ENCODE results near the gene SHANK1.

SHANK1 gene

DNA sequence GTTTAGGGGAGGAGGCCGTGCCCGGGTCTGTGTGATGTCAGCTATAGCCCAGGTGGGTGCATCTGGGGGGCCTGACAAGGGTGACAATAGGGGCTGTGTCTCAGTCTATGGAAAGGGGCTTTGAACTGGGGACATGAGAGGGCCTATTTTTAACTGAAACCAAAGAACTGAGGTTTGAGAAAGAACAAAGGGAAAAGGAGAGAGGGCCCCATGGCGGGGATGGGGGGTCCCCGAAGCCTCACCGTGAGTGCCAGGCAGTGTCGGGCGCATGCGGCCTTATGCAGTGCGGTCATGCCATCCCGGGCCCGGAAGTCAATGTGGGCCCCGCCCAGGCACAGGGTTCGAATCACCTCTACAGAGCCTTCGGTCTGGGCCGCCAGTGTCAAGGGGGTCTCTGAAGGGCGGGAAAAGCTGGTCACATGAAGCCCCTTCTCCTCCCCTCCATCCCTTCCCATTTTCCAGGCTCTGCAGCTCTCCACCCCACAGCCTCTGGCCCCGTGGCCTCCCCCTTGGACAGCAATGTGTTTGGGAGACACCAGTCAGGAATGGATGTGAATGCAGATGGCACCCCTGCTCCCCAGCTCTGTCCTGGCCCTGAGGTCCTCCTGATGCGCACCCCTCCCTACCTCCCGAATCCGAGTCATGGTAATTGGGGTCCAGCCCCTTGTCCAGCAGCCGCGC lies 5.9 kb downstream of the SHANK1 start:
- WGBS (ENCODE audit: insufficient coverage), result 96% methylated on average over 12 of the region's 22 CpGs
- H3K9me3 ChIP-seq (ENCODE audit: control extremely low read depth in 1 of 5, control insufficient read depth in 4 of 5, insufficient read depth in 2 of 5, low read depth in 1 of 5, low read length in 4 of 5), result no peaks in the 10 kb centered on the region
- no peak overlapping the region for H3K4me3 ChIP-seq (ENCODE audit: control insufficient read depth in 1 of 7, extremely low read depth in 1 of 7, insufficient read depth in 4 of 7, low read depth in 2 of 7, low read length in 6 of 7)
- no peak for DNase-seq
- POLR2A ChIA-PET, result no interaction called here
- H3K36me3 ChIP-seq (ENCODE audit: control insufficient read depth in 4 of 4, insufficient read depth in 4 of 4, low read length in 3 of 4), result no peaks in the 10 kb centered on the region
- H3K27me3 ChIP-seq (replicated peaks in 2 of 5; ENCODE audit: control insufficient read depth in 4 of 5, insufficient read depth in 5 of 5, low read length in 4 of 5), result peaks cover 0 to 40% (median 15%) of the 10 kb centered on the region in 5 experiments
- CTCF ChIA-PET, result interaction anchor here (0.8 to 3.0 kb wide), 6 partner anchors 8 to 66 kb away, joined by 3 to 11 read pairs (median 4); partner anchors contain the start of gene CLEC11A
- peaks cover 0 to 24% (median 11%) of the 10 kb centered on the region in 4 experiments for H3K4me1 ChIP-seq (ENCODE audit: control extremely low read depth in 1 of 4, control insufficient read depth in 4 of 4, insufficient read depth in 4 of 4, low read length in 3 of 4)
- no peak overlapping the region for H3K27ac ChIP-seq (ENCODE audit: insufficient read depth in 1 of 2, low read depth in 1 of 2, low read length in 2 of 2, poor library complexity in 1 of 2, severe bottlenecking in 2 of 2)

DNA sequence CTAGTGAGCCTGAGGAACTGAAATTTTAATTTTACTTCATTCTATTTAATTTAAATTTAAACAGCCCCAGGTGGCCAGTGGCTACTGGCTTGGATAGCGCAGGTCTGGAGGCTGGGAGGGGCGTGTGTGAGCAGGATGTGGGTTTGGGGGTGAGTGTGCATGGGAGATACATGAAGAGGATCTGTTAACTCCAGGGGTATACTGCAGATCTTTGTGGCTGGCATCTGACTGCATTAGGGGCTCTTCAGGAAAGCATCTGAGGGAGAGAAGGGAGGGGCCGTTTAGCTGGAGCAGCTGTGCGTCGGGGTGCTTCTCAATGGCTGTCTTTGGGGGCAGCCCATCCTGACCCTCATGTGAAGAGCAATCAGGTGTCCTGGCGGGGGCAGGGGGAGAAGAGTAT lies 6.8 kb downstream of the SHANK1 start:
- WGBS (ENCODE audit: insufficient coverage), result 52% methylated on average over 3 of the region's 6 CpGs
- DNase-seq, result peak in 2 of 3 donors; percentile 51 to 61
- Histone ChIP-seq H3K4me1 (ENCODE audit: control extremely low read depth in 1 of 4, control insufficient read depth in 4 of 4, insufficient read depth in 4 of 4, low read length in 3 of 4) (peaks cover 0 to 17% (median 8%) of the 10 kb centered on the region in 4 experiments), H3K27ac (ENCODE audit: insufficient read depth in 1 of 2, low read depth in 1 of 2, low read length in 2 of 2, poor library complexity in 1 of 2, severe bottlenecking in 2 of 2) (no peak overlapping the region), H3K9me3 (ENCODE audit: control extremely low read depth in 1 of 5, control insufficient read depth in 4 of 5, insufficient read depth in 2 of 5, low read depth in 1 of 5, low read length in 4 of 5) (no peaks in the 10 kb centered on the region), H3K36me3 (ENCODE audit: control insufficient read depth in 4 of 4, insufficient read depth in 4 of 4, low read length in 3 of 4) (no peaks in the 10 kb centered on the region), H3K27me3 (replicated peaks in 2 of 5; ENCODE audit: control insufficient read depth in 4 of 5, insufficient read depth in 5 of 5, low read length in 4 of 5) (peaks cover 0 to 36% (median 15%) of the 10 kb centered on the region in 5 experiments), H3K4me3 (ENCODE audit: control insufficient read depth in 1 of 7, extremely low read depth in 1 of 7, insufficient read depth in 4 of 7, low read depth in 2 of 7, low read length in 6 of 7) (no peak overlapping the region)
- POLR2A ChIA-PET, result no interaction called here
- CTCF ChIA-PET, result interaction anchor here (1.0 to 3.0 kb wide), 4 partner anchors 8 to 46 kb away, joined by 3 to 11 read pairs (median 6); partner anchors contain the start of gene CLEC11A

DNA sequence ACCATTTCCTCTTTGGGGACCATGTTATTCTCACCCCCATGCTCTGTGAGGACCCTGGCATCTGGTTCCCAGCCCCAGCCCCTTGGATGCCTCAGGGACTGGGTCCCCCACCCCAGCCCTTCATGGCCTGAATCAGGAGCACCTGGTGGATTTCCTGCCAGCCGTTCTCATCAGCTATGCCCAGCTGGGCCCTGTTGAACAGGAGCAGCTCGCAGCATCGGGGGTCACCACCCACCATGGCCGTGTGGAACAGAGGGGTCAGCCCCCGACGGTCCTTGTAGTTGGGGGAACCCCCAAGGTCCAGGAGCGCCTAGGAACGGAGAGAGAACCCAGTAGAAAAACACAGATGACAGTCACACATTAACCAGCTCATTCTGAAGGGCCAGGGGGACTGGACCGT lies 7.8 kb downstream of the SHANK1 start:
- no peaks in the 10 kb centered on the region for H3K9me3 ChIP-seq (ENCODE audit: control extremely low read depth in 1 of 5, control insufficient read depth in 4 of 5, insufficient read depth in 2 of 5, low read depth in 1 of 5, low read length in 4 of 5)
- H3K4me1 ChIP-seq (ENCODE audit: control extremely low read depth in 1 of 4, control insufficient read depth in 4 of 4, insufficient read depth in 4 of 4, low read length in 3 of 4), result peaks cover 0 to 9% (median 6%) of the 10 kb centered on the region in 4 experiments
- no peak overlapping the region for H3K4me3 ChIP-seq (ENCODE audit: control insufficient read depth in 1 of 7, extremely low read depth in 1 of 7, insufficient read depth in 4 of 7, low read depth in 2 of 7, low read length in 6 of 7)
- DNase-seq, result no peak
- WGBS (ENCODE audit: insufficient coverage), result 92% methylated on average over 8 of the region's 9 CpGs
- peaks cover 0 to 26% (median 12%) of the 10 kb centered on the region in 5 experiments for H3K27me3 ChIP-seq (replicated peaks in 2 of 5; ENCODE audit: control insufficient read depth in 4 of 5, insufficient read depth in 5 of 5, low read length in 4 of 5)
- no peak overlapping the region for H3K27ac ChIP-seq (ENCODE audit: insufficient read depth in 1 of 2, low read depth in 1 of 2, low read length in 2 of 2, poor library complexity in 1 of 2, severe bottlenecking in 2 of 2)
- CTCF ChIA-PET, result interaction anchor here (1.4 to 3.0 kb wide), 2 partner anchors 9 to 11 kb away, joined by 3 to 10 read pairs; partner anchors contain the start of gene CLEC11A
- no peaks in the 10 kb centered on the region for H3K36me3 ChIP-seq (ENCODE audit: control insufficient read depth in 4 of 4, insufficient read depth in 4 of 4, low read length in 3 of 4)
- POLR2A ChIA-PET, result no interaction called here

DNA sequence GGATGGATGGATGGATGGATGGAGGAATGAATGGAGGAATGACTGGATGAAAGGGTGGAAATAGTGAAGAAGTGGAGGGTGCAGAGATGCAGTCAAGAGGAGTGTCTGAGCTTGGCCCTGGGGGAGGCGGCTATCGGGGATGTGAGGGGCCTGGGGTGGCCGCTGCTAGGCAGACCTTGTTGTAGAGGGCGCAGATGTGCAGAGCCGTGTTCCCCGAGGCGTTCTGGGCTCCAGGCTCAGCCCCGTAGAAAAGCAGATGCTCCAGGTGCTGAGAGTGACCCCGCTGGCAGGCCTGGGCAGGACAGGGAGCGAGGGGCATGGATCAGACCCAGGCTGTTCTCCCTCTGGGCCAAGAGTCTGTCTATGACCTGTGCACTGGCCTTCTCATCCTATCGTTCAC lies 8.4 kb downstream of the SHANK1 start:
- no peaks in the 10 kb centered on the region for H3K9me3 ChIP-seq (ENCODE audit: control extremely low read depth in 1 of 5, control insufficient read depth in 4 of 5, insufficient read depth in 2 of 5, low read depth in 1 of 5, low read length in 4 of 5)
- DNase-seq, result no peak
- H3K27ac ChIP-seq (ENCODE audit: insufficient read depth in 1 of 2, low read depth in 1 of 2, low read length in 2 of 2, poor library complexity in 1 of 2, severe bottlenecking in 2 of 2), result no peak overlapping the region
- POLR2A ChIA-PET, result no interaction called here
- H3K4me3 ChIP-seq (ENCODE audit: control insufficient read depth in 1 of 7, extremely low read depth in 1 of 7, insufficient read depth in 4 of 7, low read depth in 2 of 7, low read length in 6 of 7), result no peak overlapping the region
- H3K27me3 ChIP-seq (replicated peaks in 2 of 5; ENCODE audit: control insufficient read depth in 4 of 5, insufficient read depth in 5 of 5, low read length in 4 of 5), result peaks cover 0 to 22% (median 11%) of the 10 kb centered on the region in 5 experiments
- 95% methylated on average over 10 of the region's 11 CpGs for WGBS (ENCODE audit: insufficient coverage)
- H3K36me3 ChIP-seq (ENCODE audit: control insufficient read depth in 4 of 4, insufficient read depth in 4 of 4, low read length in 3 of 4), result no peaks in the 10 kb centered on the region
- CTCF ChIA-PET, result no interaction called here
- peaks cover 0 to 9% (median 6%) of the 10 kb centered on the region in 4 experiments for H3K4me1 ChIP-seq (ENCODE audit: control extremely low read depth in 1 of 4, control insufficient read depth in 4 of 4, insufficient read depth in 4 of 4, low read length in 3 of 4)

DNA sequence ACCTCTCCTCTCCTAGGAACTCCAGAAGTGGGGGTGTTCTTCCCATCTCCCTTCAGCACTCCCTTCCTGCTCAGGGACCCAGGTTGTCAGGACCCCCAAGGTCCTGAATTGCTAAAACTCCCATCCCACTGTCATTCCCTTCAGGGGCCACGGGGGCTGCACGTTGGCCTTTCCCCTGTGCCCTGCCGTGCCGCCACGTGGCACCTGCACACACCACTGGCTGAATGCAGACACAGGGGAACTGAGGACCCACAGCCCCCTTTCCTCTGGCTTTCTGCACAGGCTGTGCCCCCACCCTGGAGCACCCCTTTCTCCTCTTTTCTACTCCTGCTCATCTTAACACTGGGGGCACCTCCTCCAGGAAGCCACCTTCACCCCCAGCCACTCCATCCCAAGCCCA lies 9.0 kb downstream of the SHANK1 start:
- Histone ChIP-seq H3K9me3 (ENCODE audit: control extremely low read depth in 1 of 5, control insufficient read depth in 4 of 5, insufficient read depth in 2 of 5, low read depth in 1 of 5, low read length in 4 of 5) (no peaks in the 10 kb centered on the region), H3K27me3 (replicated peaks in 2 of 5; ENCODE audit: control insufficient read depth in 4 of 5, insufficient read depth in 5 of 5, low read length in 4 of 5) (peaks cover 0 to 20% (median 10%) of the 10 kb centered on the region in 5 experiments), H3K4me1 (ENCODE audit: control extremely low read depth in 1 of 4, control insufficient read depth in 4 of 4, insufficient read depth in 4 of 4, low read length in 3 of 4) (peaks cover 0 to 9% (median 6%) of the 10 kb centered on the region in 4 experiments), H3K4me3 (ENCODE audit: control insufficient read depth in 1 of 7, extremely low read depth in 1 of 7, insufficient read depth in 4 of 7, low read depth in 2 of 7, low read length in 6 of 7) (no peak overlapping the region), H3K36me3 (ENCODE audit: control insufficient read depth in 4 of 4, insufficient read depth in 4 of 4, low read length in 3 of 4) (no peaks in the 10 kb centered on the region), H3K27ac (ENCODE audit: insufficient read depth in 1 of 2, low read depth in 1 of 2, low read length in 2 of 2, poor library complexity in 1 of 2, severe bottlenecking in 2 of 2) (no peak overlapping the region)
- ChIA-PET CTCF (interaction anchor here (1.8 kb wide), 1 partner anchor 74 kb away, joined by 4 read pairs; no protein-coding TSS in a partner anchor), POLR2A (no interaction called here)
- DNase-seq, result no peak
- WGBS (ENCODE audit: insufficient coverage), result 83% methylated on average over 2 of the region's 5 CpGs

DNA sequence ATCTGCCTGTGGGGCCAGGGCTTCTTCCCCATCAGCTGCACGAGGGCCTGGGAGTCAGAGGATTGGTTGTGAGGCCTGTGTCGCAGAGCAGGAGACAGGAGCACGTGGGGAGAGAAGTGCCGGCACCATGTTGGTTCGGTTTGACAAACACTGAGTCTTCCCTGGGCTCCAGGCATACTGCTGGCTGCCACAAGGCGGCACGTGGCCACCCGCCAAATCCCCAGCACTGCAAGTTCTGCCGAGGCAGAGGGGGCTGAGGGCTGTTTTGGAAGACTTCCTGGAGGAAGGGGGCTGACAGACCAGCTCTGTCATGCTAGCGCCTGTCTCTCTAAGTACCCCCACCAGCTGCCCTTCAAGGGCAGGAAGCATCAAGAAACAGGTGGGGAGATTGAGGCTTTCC lies 9.5 kb downstream of the SHANK1 start:
- WGBS (ENCODE audit: insufficient coverage), result 56% methylated on average over 5 of the region's 10 CpGs
- no peak overlapping the region for H3K4me3 ChIP-seq (ENCODE audit: control insufficient read depth in 1 of 7, extremely low read depth in 1 of 7, insufficient read depth in 4 of 7, low read depth in 2 of 7, low read length in 6 of 7)
- no peak for DNase-seq
- H3K27ac ChIP-seq (ENCODE audit: insufficient read depth in 1 of 2, low read depth in 1 of 2, low read length in 2 of 2, poor library complexity in 1 of 2, severe bottlenecking in 2 of 2), result no peak overlapping the region
- ChIA-PET POLR2A (no interaction called here), CTCF (interaction anchor here (1.0 to 1.8 kb wide), 2 partner anchors 13 to 74 kb away, joined by 4 read pairs; partner anchors contain the start of gene CLEC11A)
- peaks cover 0 to 20% (median 7%) of the 10 kb centered on the region in 5 experiments for H3K27me3 ChIP-seq (replicated peaks in 2 of 5; ENCODE audit: control insufficient read depth in 4 of 5, insufficient read depth in 5 of 5, low read length in 4 of 5)
- H3K4me1 ChIP-seq (ENCODE audit: control extremely low read depth in 1 of 4, control insufficient read depth in 4 of 4, insufficient read depth in 4 of 4, low read length in 3 of 4), result peaks cover 0 to 9% (median 6%) of the 10 kb centered on the region in 4 experiments
- no peaks in the 10 kb centered on the region for H3K36me3 ChIP-seq (ENCODE audit: control insufficient read depth in 4 of 4, insufficient read depth in 4 of 4, low read length in 3 of 4)
- H3K9me3 ChIP-seq (ENCODE audit: control extremely low read depth in 1 of 5, control insufficient read depth in 4 of 5, insufficient read depth in 2 of 5, low read depth in 1 of 5, low read length in 4 of 5), result no peaks in the 10 kb centered on the region

DNA sequence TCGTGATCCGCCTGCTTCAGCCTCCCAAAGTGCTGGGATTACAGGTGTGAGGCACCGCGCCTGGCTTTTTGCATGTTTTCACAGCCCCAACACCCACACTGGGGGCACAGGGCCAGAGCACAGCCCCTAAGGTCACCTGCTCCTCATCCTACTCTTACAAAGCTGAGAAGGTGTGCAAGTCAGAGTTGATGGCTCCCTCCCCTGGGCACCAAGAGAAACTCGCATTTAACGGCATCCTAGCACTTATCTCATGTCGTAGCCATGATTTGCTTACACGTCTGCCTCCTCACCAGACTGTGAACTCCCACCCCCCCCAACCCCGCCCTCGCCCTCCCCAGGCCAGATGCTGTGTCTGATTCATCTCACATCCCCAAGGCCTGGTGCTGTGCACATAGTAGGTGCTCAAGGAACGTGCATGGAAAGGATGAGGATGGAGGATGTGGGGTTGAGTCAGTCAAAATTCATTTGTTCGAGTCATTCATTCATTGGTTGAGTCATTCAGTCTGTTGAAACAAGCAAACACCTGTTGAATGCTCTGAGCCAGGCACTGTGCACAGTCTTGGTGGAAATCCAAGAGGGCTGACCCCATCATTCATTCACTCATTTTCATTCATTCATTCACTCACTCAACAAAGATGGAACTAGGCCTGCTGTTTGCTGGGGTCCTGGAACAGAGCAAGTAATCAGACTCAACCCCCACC lies 11.3 kb downstream of the SHANK1 start:
- Histone ChIP-seq H3K27me3 (replicated peaks in 2 of 5; ENCODE audit: control insufficient read depth in 4 of 5, insufficient read depth in 5 of 5, low read length in 4 of 5) (peaks cover 0 to 29% (median 10%) of the 10 kb centered on the region in 5 experiments), H3K27ac (ENCODE audit: insufficient read depth in 1 of 2, low read depth in 1 of 2, low read length in 2 of 2, poor library complexity in 1 of 2, severe bottlenecking in 2 of 2) (no peak overlapping the region), H3K9me3 (ENCODE audit: control extremely low read depth in 1 of 5, control insufficient read depth in 4 of 5, insufficient read depth in 2 of 5, low read depth in 1 of 5, low read length in 4 of 5) (no peaks in the 10 kb centered on the region), H3K36me3 (ENCODE audit: control insufficient read depth in 4 of 4, insufficient read depth in 4 of 4, low read length in 3 of 4) (no peaks in the 10 kb centered on the region), H3K4me1 (ENCODE audit: control extremely low read depth in 1 of 4, control insufficient read depth in 4 of 4, insufficient read depth in 4 of 4, low read length in 3 of 4) (peaks cover 0 to 14% (median 8%) of the 10 kb centered on the region in 4 experiments), H3K4me3 (ENCODE audit: control insufficient read depth in 1 of 7, extremely low read depth in 1 of 7, insufficient read depth in 4 of 7, low read depth in 2 of 7, low read length in 6 of 7) (no peak overlapping the region)
- WGBS (ENCODE audit: insufficient coverage), result 95% methylated on average over 4 of the region's 12 CpGs
- CTCF ChIA-PET, result no interaction called here
- DNase-seq, result no peak
- POLR2A ChIA-PET, result no interaction called here
